ENCODE data around the gene FAM187B. TPM values are rescaled to one million over a fixed set of nuclear protein-coding genes. Genes with fewer than 3 reads are reported as not detected.
A peak's percentile ranks its signal among the peaks of the same experiment; 100 is the strongest.

Gene FAM187B
- total and polyA plus RNA-seq, 7 donors = not detected

DNA sequence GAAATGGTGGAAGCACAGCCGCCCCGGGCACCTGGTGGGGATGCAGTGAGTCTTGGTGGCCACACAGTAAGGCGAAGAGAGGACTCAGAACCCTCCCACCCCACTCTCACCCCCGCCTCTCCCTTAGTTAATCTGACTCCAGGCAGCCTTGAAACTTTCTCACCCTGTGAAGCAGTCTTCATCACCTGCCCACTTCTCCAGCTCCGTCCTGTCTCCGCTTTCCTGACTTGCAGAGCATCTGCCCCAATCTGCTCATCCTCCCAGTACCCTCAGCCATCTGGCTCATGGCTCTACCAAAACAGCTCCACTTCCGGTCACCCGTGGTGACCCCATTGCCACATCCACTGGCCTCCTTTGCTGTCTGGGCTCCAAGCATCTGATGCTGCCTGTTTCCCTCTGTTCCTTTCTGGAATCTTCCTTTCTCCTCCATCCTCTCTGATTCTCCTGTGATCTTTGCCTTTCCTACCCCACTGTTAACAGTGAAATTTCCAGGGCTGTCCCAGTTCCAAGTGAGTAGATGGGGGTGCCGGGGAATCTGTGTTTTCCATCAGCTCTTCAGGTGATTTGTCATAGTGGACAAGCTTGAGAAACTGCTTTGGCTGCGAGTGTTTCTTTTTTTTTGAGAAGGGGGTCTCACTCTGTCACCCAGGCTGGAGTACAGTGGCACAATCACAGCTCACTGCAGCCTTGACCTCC is 44.6 kb upstream of the FAM187B start:
- intact Hi-C loops (cut with DNase I) = no loop called here
- no peak overlapping the region for H3K27ac ChIP-seq
- TF ChIP-seq, protein P1, sequence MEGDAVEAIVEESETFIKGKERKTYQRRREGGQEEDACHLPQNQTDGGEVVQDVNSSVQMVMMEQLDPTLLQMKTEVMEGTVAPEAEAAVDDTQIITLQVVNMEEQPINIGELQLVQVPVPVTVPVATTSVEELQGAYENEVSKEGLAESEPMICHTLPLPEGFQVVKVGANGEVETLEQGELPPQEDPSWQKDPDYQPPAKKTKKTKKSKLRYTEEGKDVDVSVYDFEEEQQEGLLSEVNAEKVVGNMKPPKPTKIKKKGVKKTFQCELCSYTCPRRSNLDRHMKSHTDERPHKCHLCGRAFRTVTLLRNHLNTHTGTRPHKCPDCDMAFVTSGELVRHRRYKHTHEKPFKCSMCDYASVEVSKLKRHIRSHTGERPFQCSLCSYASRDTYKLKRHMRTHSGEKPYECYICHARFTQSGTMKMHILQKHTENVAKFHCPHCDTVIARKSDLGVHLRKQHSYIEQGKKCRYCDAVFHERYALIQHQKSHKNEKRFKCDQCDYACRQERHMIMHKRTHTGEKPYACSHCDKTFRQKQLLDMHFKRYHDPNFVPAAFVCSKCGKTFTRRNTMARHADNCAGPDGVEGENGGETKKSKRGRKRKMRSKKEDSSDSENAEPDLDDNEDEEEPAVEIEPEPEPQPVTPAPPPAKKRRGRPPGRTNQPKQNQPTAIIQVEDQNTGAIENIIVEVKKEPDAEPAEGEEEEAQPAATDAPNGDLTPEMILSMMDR (IDR thresholded peaks at IDR 0.05) = no peak
- no peak for TF ChIP-seq POLR2AphosphoS5 (IDR thresholded peaks at IDR 0.05)
- TF ChIP-seq EP300 (IDR thresholded peaks at IDR 0.05) = no peak
- no peak for TF ChIP-seq POLR2A (IDR thresholded peaks at IDR 0.05)
- WGBS, 2 donors = 87 to 90% methylated on average over 10 of the region's 10 CpGs
- peaks cover 9 to 80% (median 48%) of the 10 kb centered on the region in 4 donors for H3K36me3 ChIP-seq
- no peak for DNase-seq
- H3K27me3 ChIP-seq = no peaks in the 10 kb centered on the region
- H3K9me3 ChIP-seq = no peaks in the 10 kb centered on the region
- H3K4me3 ChIP-seq = no peak overlapping the region
- peaks cover 0 to 12% (median 10%) of the 10 kb centered on the region in 4 donors for H3K4me1 ChIP-seq

DNA sequence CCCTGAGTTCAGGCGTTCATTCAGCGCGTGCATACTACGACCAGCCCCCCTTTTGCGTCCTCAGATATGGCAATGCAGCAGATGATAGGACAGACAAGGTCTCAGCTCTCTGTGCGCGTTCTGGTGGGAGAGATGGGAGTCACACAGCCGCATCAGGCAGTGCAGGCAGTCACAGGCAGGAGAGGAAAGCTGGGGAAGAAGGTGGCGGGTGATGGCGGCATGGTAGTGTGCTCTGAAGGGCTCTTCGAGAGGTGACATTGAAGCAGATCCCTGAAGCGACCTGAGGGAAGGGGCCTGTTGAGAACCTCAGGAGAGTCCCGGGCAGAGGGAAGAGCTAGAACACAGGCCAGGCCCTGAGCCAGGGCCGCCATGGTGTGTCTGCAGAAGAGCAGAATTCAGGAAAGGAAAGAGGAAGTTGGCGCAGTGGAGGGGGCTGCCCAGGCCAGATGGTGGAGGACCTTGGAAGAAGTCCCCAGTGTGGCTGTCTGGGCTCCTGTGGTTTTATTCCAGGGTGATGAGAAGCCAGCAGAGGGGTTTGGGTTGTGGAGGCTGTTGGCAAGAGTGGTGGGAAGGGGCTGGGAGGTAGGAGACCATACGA is 43.7 kb upstream of the FAM187B start:
- Histone ChIP-seq H3K27ac (no peak overlapping the region), H3K4me3 (no peak overlapping the region), H3K4me1 (peaks cover 0 to 15% (median 11%) of the 10 kb centered on the region in 4 donors), H3K36me3 (peaks cover 5 to 71% (median 45%) of the 10 kb centered on the region in 4 donors), H3K27me3 (no peaks in the 10 kb centered on the region), H3K9me3 (no peaks in the 10 kb centered on the region)
- intact Hi-C loops (cut with DNase I) = no loop called here
- TF ChIP-seq EP300 (IDR thresholded peaks at IDR 0.05) (no peak), POLR2AphosphoS5 (IDR thresholded peaks at IDR 0.05) (no peak), POLR2A (IDR thresholded peaks at IDR 0.05) (no peak)
- TF ChIP-seq, protein P1 (IDR thresholded peaks at IDR 0.05) = no peak
- WGBS, 2 donors = 77 to 91% methylated on average over 16 of the region's 16 CpGs
- no peak for DNase-seq

DNA sequence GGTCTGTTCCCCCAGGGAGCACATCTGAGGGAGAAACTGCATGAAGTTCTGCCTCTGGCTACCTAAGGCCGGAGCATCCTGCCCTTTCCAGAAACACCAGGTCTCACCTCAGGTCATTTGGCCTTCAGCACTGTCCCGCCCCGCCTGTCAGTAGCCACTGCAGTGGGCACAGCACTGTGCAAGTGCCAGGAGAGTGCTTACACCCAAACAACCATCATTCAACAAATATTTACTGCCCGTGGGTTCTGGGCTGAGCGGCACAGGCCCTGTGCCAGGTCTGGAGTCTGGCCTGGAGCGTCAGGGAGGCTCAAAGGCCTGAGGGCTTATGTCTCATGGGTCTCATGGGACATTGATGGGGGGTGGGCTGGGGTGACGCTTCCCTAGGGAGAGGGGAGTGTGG is 43.0 kb upstream of the FAM187B start:
- 87 to 89% methylated on average over 7 of the region's 7 CpGs for WGBS, 2 donors
- peaks cover 0 to 21% (median 17%) of the 10 kb centered on the region in 4 donors for H3K4me1 ChIP-seq
- H3K27me3 ChIP-seq = no peaks in the 10 kb centered on the region
- intact Hi-C loops (cut with DNase I) = no loop called here
- H3K36me3 ChIP-seq = peaks cover 2 to 65% (median 39%) of the 10 kb centered on the region in 4 donors
- no peak for DNase-seq
- TF ChIP-seq POLR2A (IDR thresholded peaks at IDR 0.05) = no peak
- TF ChIP-seq, protein P1 (IDR thresholded peaks at IDR 0.05) = no peak
- H3K4me3 ChIP-seq = no peak overlapping the region
- H3K27ac ChIP-seq = no peak overlapping the region
- no peaks in the 10 kb centered on the region for H3K9me3 ChIP-seq

DNA sequence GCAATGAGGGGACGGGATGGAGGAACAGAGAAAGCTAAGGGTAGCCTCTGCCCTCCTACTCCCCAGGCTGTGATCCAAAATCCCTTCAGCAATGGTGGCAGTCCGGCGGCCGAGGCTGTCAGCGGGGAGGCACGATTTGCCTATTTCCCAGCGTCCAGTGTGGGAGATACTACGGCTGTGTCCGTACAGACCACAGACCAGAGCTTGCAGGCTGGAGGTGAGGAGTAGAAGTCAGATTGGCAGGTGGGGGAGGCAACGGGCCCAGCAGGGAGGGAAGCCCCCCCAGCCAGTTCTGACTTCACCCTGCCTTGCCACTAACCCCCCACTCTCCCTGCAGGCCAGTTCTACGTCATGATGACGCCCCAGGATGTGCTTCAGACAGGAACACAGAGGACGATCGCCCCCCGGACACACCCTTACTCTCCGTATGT is 41.9 kb upstream of the FAM187B start:
- H3K36me3 ChIP-seq = peaks cover 0 to 54% (median 32%) of the 10 kb centered on the region in 4 donors
- no peak for TF ChIP-seq POLR2AphosphoS5 (IDR thresholded peaks at IDR 0.05)
- TF ChIP-seq POLR2A (IDR thresholded peaks at IDR 0.05) = no peak
- TF ChIP-seq, protein P1 (IDR thresholded peaks at IDR 0.05) = no peak
- TF ChIP-seq EP300 (IDR thresholded peaks at IDR 0.05) = no peak
- DNase-seq = no peak
- H3K4me1 ChIP-seq = peaks cover 0 to 33% (median 26%) of the 10 kb centered on the region in 4 donors
- intact Hi-C loops (cut with DNase I) = no loop called here
- 89 to 92% methylated on average over 16 of the region's 16 CpGs for WGBS, 2 donors
- H3K27me3 ChIP-seq = no peaks in the 10 kb centered on the region
- H3K4me3 ChIP-seq = no peak overlapping the region
- no peaks in the 10 kb centered on the region for H3K9me3 ChIP-seq
- peak overlapping the region in 1 of 4 donors; percentile 93 for H3K27ac ChIP-seq

Measured in sigmoid colon (tissue), 7 donors.